GM12878 (cell line): Measurements from ENCODE around the gene P4HA2. TPM values are rescaled to one million over a fixed set of nuclear protein-coding genes. Genes with fewer than 3 reads are reported as not detected.

Source experiments
- ATAC-seq: fragments of 200-7000 bp; cut with Tn5 transposase; 3 replicates; pipeline ENCODE4 v1.9.1; 2020; ENCODE audit warnings: mild to moderate bottlenecking, moderate library complexity
- BruUV-seq: library from RNA; stranded (reverse); fragments of 400-500 nt; replicated peaks from 2 replicates; lab custom pipeline; 2021; lab: Mats Ljungman, UMichigan
- CTCF ChIA-PET: fragments of 300-600 bp; sonication (Branson Sonifier 250); formaldehyde crosslinking; extraction: SDS; loops from one replicate; lab custom pipeline; 2021; ENCODE audit warnings: inconsistent platforms; lab: Yijun Ruan, JAX
- POLR2A ChIA-PET: fragments of 350-600 bp; formaldehyde crosslinking; extraction: SDS; loops from one replicate; lab custom pipeline; 2021; ENCODE audit warnings: inconsistent platforms; lab: Charles Lee
- RAD21 ChIA-PET: fragments of 300-600 bp; sonication (Branson Sonifier 250); formaldehyde crosslinking; loops from one replicate; lab custom pipeline; 2023; ENCODE audit warnings: antibody characterized with exemption; ENCODE audit not compliant: unreplicated experiment; lab: Charles Lee
- SMC1A ChIA-PET: fragments of 300-600 bp; sonication (Branson Sonifier 250); formaldehyde crosslinking; loops from one replicate; lab custom pipeline; 2023; ENCODE audit not compliant: unreplicated experiment, uncharacterized antibody; lab: Charles Lee
- DNase-seq: peaks from one replicate; pipeline ENCODE4 v3.0.0-alpha.2; 2011; ENCODE audit warnings: low read depth, low spot score
- FAIRE-seq: peaks from 3 replicates; lab custom pipeline; 2011; peaks lifted over from hg19 to GRCh38; lab: Jason Lieb, UNC
- H2AFZ ChIP-seq: 2 replicates; pipeline ENCODE4 v1.6.0; 2011; ENCODE audit warnings: low read depth, low read length, control low read depth; ENCODE audit not compliant: control insufficient read depth
- H3K27ac ChIP-seq: 2 replicates; pipeline ENCODE4 v1.5.1; 2011; ENCODE audit warnings: control low read depth; ENCODE audit not compliant: control insufficient read depth, insufficient read depth
- H3K27me3 ChIP-seq, 2 experiments: replicated peaks in 1 of 2; 2 replicates each; pipeline versions ENCODE4 v1.6.0 to v1.6.1; 2011; ENCODE audit warnings: low read length in 1 of 2; ENCODE audit not compliant: control insufficient read depth in 2 of 2, insufficient read depth in 2 of 2
- H3K36me3 ChIP-seq, 2 experiments: 2 replicates each; pipeline ENCODE4 v1.5.1; 2011; ENCODE audit warnings: low read length in 1 of 2; ENCODE audit not compliant: control insufficient read depth in 2 of 2, insufficient read depth in 2 of 2
- H3K4me1 ChIP-seq: 2 replicates; pipeline ENCODE4 v1.6.1; 2011; ENCODE audit warnings: mild to moderate bottlenecking, low read length, moderate library complexity, mixed read lengths; ENCODE audit not compliant: control insufficient read depth, insufficient read depth
- H3K4me2 ChIP-seq: 2 replicates; pipeline ENCODE4 v1.6.0; 2011; ENCODE audit warnings: control low read depth; ENCODE audit not compliant: control insufficient read depth, insufficient read depth
- H3K4me3 ChIP-seq: fragments of 200-600 bp; sonication (generic); 2 replicates; pipeline ENCODE4 v1.5.1; 2016
- H3K79me2 ChIP-seq: 2 replicates; pipeline ENCODE4 v1.6.0; 2011; ENCODE audit warnings: low read length; ENCODE audit not compliant: control insufficient read depth, insufficient read depth
- H3K9ac ChIP-seq: 2 replicates; pipeline ENCODE4 v1.8.0; 2011; ENCODE audit warnings: low read length, control low read depth, mixed read lengths; ENCODE audit not compliant: control insufficient read depth, insufficient read depth
- H3K9me3 ChIP-seq: replicated peaks from 3 replicates; pipeline ENCODE4 v1.5.1; 2011; ENCODE audit warnings: mild to moderate bottlenecking, low read length; ENCODE audit not compliant: control insufficient read depth, insufficient read depth
- H4K20me1 ChIP-seq: 2 replicates; pipeline ENCODE4 v1.6.0; 2011; ENCODE audit not compliant: control insufficient read depth, insufficient read depth
- BACH1 ChIP-seq: fragments of 450-650 bp; IDR thresholded peaks from 2 replicates; pipeline ENCODE4 v1.6.1; 2017; ENCODE audit warnings: mild to moderate bottlenecking, borderline replicate concordance
- BRCA1 ChIP-seq: IDR thresholded peaks from 2 replicates; pipeline ENCODE4 v1.6.1; 2011; ENCODE audit warnings: low read depth, low read length, improper control_type of control experiment
- EP300 ChIP-seq, 2 experiments: fragments of 150-350 bp in 1 of 2; IDR thresholded peaks; 2 replicates each; pipeline ENCODE4 v1.6.1; 2011 to 2012; ENCODE audit warnings: low read depth in 2 of 2, low read length in 2 of 2, borderline replicate concordance in 1 of 2, improper control_type of control experiment in 1 of 2, inconsistent platforms in 1 of 2; ENCODE audit not compliant: control insufficient read depth in 1 of 2
- FOXM1 ChIP-seq: IDR thresholded peaks from 2 replicates; pipeline ENCODE4 v1.6.1; 2012; ENCODE audit warnings: low read depth, mild to moderate bottlenecking, inconsistent platforms, low read length, moderate library complexity
- IKZF1 ChIP-seq: fragments of 450-650 bp; conservative IDR thresholded peaks from 2 replicates; pipeline ENCODE4 v1.6.1; 2017; ENCODE audit warnings: antibody characterized with exemption, mild to moderate bottlenecking
- IKZF2 ChIP-seq, 2 experiments: fragments of 450-650 bp; IDR thresholded peaks; 2 replicates each; pipeline ENCODE4 v1.6.1; 2017; ENCODE audit warnings: mild to moderate bottlenecking in 2 of 2, moderate library complexity in 2 of 2
- JUNB ChIP-seq: IDR thresholded peaks from 2 replicates; pipeline ENCODE4 v1.6.1; 2016; ENCODE audit warnings: antibody characterized with exemption, mild to moderate bottlenecking
- KAT2A ChIP-seq: conservative IDR thresholded peaks from 2 replicates; pipeline ENCODE4 v1.6.1; 2011; ENCODE audit warnings: low read depth, low read length; ENCODE audit not compliant: control insufficient read depth
- MTA2 ChIP-seq: fragments of 450-650 bp; IDR thresholded peaks from 2 replicates; pipeline ENCODE4 v1.6.1; 2016; ENCODE audit warnings: low read depth, mild to moderate bottlenecking, moderate library complexity
- MTA3 ChIP-seq: IDR thresholded peaks from 2 replicates; pipeline ENCODE4 v1.6.1; 2012; ENCODE audit warnings: low read length, inconsistent platforms, borderline replicate concordance
- NBN ChIP-seq: fragments of 450-650 bp; IDR thresholded peaks from 2 replicates; pipeline ENCODE4 v1.6.1; 2016
- NR2F1 ChIP-seq: fragments of 450-650 bp; conservative IDR thresholded peaks from 2 replicates; pipeline ENCODE4 v1.6.1; 2017; ENCODE audit warnings: mild to moderate bottlenecking
- PAX5 ChIP-seq: IDR thresholded peaks from 2 replicates; pipeline ENCODE4 v1.6.1; 2011; ENCODE audit warnings: low read depth, low read length, borderline replicate concordance
- PAX8 ChIP-seq: fragments of 450-650 bp; IDR thresholded peaks from 2 replicates; pipeline ENCODE4 v1.6.1; 2017; ENCODE audit warnings: mild to moderate bottlenecking, moderate library complexity
- RAD51 ChIP-seq: fragments of 450-650 bp; IDR thresholded peaks from 2 replicates; pipeline ENCODE4 v1.6.1; 2016; ENCODE audit warnings: moderate library complexity, mild to moderate bottlenecking, inconsistent platforms
- RUNX3 ChIP-seq: IDR thresholded peaks from 2 replicates; pipeline ENCODE4 v1.6.1; 2012; ENCODE audit warnings: low read length, inconsistent platforms
- SMAD1 ChIP-seq: fragments of 450-650 bp; IDR thresholded peaks from 2 replicates; pipeline ENCODE4 v1.6.1; 2018; ENCODE audit warnings: mild to moderate bottlenecking, low read depth; ENCODE audit not compliant: partially characterized antibody
- SMAD5 ChIP-seq: IDR thresholded peaks from 2 replicates; pipeline ENCODE4 v1.6.1; 2016; ENCODE audit warnings: antibody characterized with exemption, low read depth
- SPI1 ChIP-seq: IDR thresholded peaks from 2 replicates; pipeline ENCODE4 v1.6.1; 2011; ENCODE audit warnings: low read depth, mild to moderate bottlenecking, low read length, moderate library complexity, borderline replicate concordance; ENCODE audit not compliant: insufficient read depth
- SREBF1 ChIP-seq: IDR thresholded peaks from 2 replicates; pipeline ENCODE4 v1.6.1; 2012; ENCODE audit warnings: mild to moderate bottlenecking, low read length
- SUPT20H ChIP-seq: IDR thresholded peaks from 2 replicates; pipeline ENCODE4 v1.6.1; 2011; ENCODE audit warnings: low read depth, mild to moderate bottlenecking, low read length, moderate library complexity, borderline replicate concordance; ENCODE audit not compliant: control insufficient read depth
- TARDBP ChIP-seq: IDR thresholded peaks from 2 replicates; pipeline ENCODE4 v1.6.1; 2016; ENCODE audit warnings: borderline replicate concordance
- TCF12 ChIP-seq: IDR thresholded peaks from 2 replicates; pipeline ENCODE4 v1.6.1; 2011; ENCODE audit warnings: low read depth, mild to moderate bottlenecking, low read length
- ZBTB11 ChIP-seq: fragments of 450-650 bp; formaldehyde crosslinking; IDR thresholded peaks from 2 replicates; pipeline ENCODE4 v1.5.0; 2022; ENCODE audit warnings: mild to moderate bottlenecking, missing genetic modification characterization
- WGBS: methylation state at CpG from one replicate; pipeline ENCODE4 v1.1.6; 2016; ENCODE audit warnings: low lambda C conversion rate; ENCODE audit not compliant: insufficient replicate concordance, insufficient coverage; ENCODE audit errors: missing lambda C conversion rate; 5-methylcytosine and 5-hydroxymethylcytosine counted together
- in situ Hi-C: fragments of 300-500 bp; cut with MboI; formaldehyde crosslinking; loops from 9 replicates; pipeline ENCODE4 v1.14.3; 2018; ENCODE audit warnings: mixed read lengths
- intact Hi-C: fragments of 100-400 bp; cut with micrococcal nuclease; formaldehyde crosslinking; loops from one replicate; pipeline ENCODE4 v1.14.2; 2022; ENCODE audit not compliant: unreplicated experiment
- polyA plus RNA-seq, 11 experiments: library from polyadenylated mRNA; depleted of rRNA in 4 of 11; unstranded in 6 of 11; stranded (reverse) in 5 of 11; fragments of >200 nt; fragmentation: Nextera tagmentation in 4 of 11; fragmentation: Illumina TruSeq in 1 of 11; extraction: Ambion mirVana in 4 of 11; extraction: Trizol in 1 of 11; gene quantifications; 1 replicate in 1 of 11; 2 replicates in 10 of 11; pipeline versions ENCODE4 v1.2.1 to v1.2.3, GENCODE V29; 2011 to 2016; ENCODE audit warnings: inconsistent platforms in 2 of 11, missing spikeins in 2 of 11, low read depth in 1 of 11
- total RNA-seq, 4 experiments: library from RNA; depleted of rRNA in 3 of 4; stranded (reverse); fragments of >200 nt in 3 of 4; fragmentation: Illumina TruSeq in 1 of 4; extraction: Trizol in 1 of 4; gene quantifications; 2 replicates each; pipeline versions ENCODE4 v1.2.1 to v1.2.3, GENCODE V29; 2013 to 2021

P4HA2 gene
- total and polyA plus RNA-seq, 10 of the 15 experiments (the other 5 are each of a cell fraction or from before 2014, with no cell fraction given) = 4.7 to 10.9 (median 7.5) TPM

- peak; percentile 38 for DNase-seq
- Histone ChIP-seq H3K9ac (no peak overlapping the region), H3K79me2 (no peaks in the 10 kb centered on the region), H3K4me1 (peaks cover 3% of the 10 kb centered on the region), H3K36me3 (no peaks in the 10 kb centered on the region), H2AFZ (no peak overlapping the region), H3K4me2 (no peak overlapping the region), H3K4me3 (no peak overlapping the region), H3K9me3 (no peaks in the 10 kb centered on the region), H3K27me3 (peaks cover 0 to 5% of the 10 kb centered on the region in 2 experiments; a peak in 2 of 4 replicates), H3K27ac (no peak overlapping the region), H4K20me1 (no peaks in the 10 kb centered on the region; the same call in 1 of the 2 replicates)
- ChIA-PET POLR2A (interaction anchor here (1.4 kb wide), 1 partner anchor 16 kb away, joined by 3 read pairs; no protein-coding TSS in a partner anchor), RAD21 (no interaction called here), CTCF (interaction anchor here (1.0 to 1.9 kb wide), 3 partner anchors 15 to 160 kb away, joined by 3 to 5 read pairs (median 5); no protein-coding TSS in a partner anchor), SMC1A (interaction anchor here (1.2 to 1.4 kb wide), 5 partner anchors 13 to 32 kb away, joined by 3 to 10 read pairs (median 5); no protein-coding TSS in a partner anchor)
- peak; percentile 75 for ATAC-seq
- peak; percentile 81 for FAIRE-seq
- BruUV-seq = no TSS peak
- intact Hi-C loops = no loop called here
- 26% methylated on average over 3 of the region's 3 CpGs for whole genome bisulfite sequencing
- in situ Hi-C loops = no loop called here
- peak; percentile 79; the same call in 1 of the 2 replicates for TF ChIP-seq PAX5
- TF ChIP-seq BACH1 = no peak
- TF ChIP-seq RUNX3 = peak; percentile 90
- peak in 1 of 2 experiments; percentile 33; a peak in 1 of 4 replicates for TF ChIP-seq EP300 (IDR thresholded peaks at IDR 0.05; ENCODE audit: borderline replicate concordance in 1 of 2, control insufficient read depth in 1 of 2, low read depth in 2 of 2, low read length in 2 of 2)
- TF ChIP-seq TCF12 = 0 out of 2 replicates have a peak, but pooled peaks have one; percentile 22
- TF ChIP-seq MTA2 = no peak
- 0 out of 2 replicates have a peak, but pooled peaks have one; percentile 47 for TF ChIP-seq FOXM1
- TF ChIP-seq SMAD1 = no peak
- TF ChIP-seq SUPT20H = no peak
- TF ChIP-seq KAT2A = no peak
- TF ChIP-seq NR2F1 = no peak
- no peak for TF ChIP-seq SREBF1
- TF ChIP-seq IKZF1 = 0 out of 2 replicates have a peak, but pooled peaks have one; percentile 24
- peak; percentile 89 for TF ChIP-seq SPI1
- no peak for TF ChIP-seq RAD51
- no peak for TF ChIP-seq NBN
- peak in 1 of 2 experiments; percentile 29; a peak in 2 of 4 replicates for TF ChIP-seq IKZF2 (IDR thresholded peaks at IDR 0.05)
- TF ChIP-seq MTA3 = no peak
- TF ChIP-seq TARDBP = no peak
- TF ChIP-seq BRCA1 = no peak
- TF ChIP-seq PAX8 = no peak
- TF ChIP-seq ZBTB11 = no peak
- TF ChIP-seq SMAD5 = no peak
- TF ChIP-seq JUNB = peak; percentile 29; the same call in 1 of the 2 replicates
Observed at GRCh38 chr5:132222649-132223038, 5.0 kb downstream of the P4HA2 start.
